Activated CD8-positive, alpha-beta T cell treated with anti-CD3 and anti-CD28 coated beads for 36 hours (primary cell): ENCODE measurements around the gene ITPR1. TPM values are rescaled to one million over a fixed set of nuclear protein-coding genes. Genes with fewer than 3 reads are reported as not detected.

Source experiments
- ATAC-seq: fragments of 200-7000 bp; cut with Tn5 transposase; one replicate; pipeline ENCODE4 v1.10.0; 2021; ENCODE audit warnings: mild to moderate bottlenecking, moderate library complexity
- CTCF ChIA-PET: fragments of 350-600 bp; sonication (Branson Sonifier 250); formaldehyde crosslinking; loops from one replicate; lab custom pipeline; 2021; ENCODE audit warnings: antibody characterized with exemption; lab: Charles Lee
- POLR2A ChIA-PET: fragments of 350-600 bp; sonication (Branson Sonifier 250); formaldehyde crosslinking; loops from one replicate; lab custom pipeline; 2021; ENCODE audit warnings: antibody characterized with exemption; lab: Charles Lee
- DNase-seq: peaks from one replicate; pipeline ENCODE4 v3.0.0-alpha.2; 2020
- H3K27ac Mint-ChIP-seq: one replicate; pipeline ENCODE4 v1.8.0; 2021; ENCODE audit warnings: mild to moderate bottlenecking, mixed read lengths
- H3K27me3 Mint-ChIP-seq: one replicate; pipeline ENCODE4 v1.8.0; 2021; ENCODE audit warnings: mixed read lengths
- H3K36me3 Mint-ChIP-seq: one replicate; pipeline ENCODE4 v1.8.0; 2021; ENCODE audit warnings: low read depth, mixed read lengths
- H3K4me1 Mint-ChIP-seq: one replicate; pipeline ENCODE4 v1.8.0; 2021; ENCODE audit warnings: low read depth, mixed read lengths
- H3K4me3 Mint-ChIP-seq: one replicate; pipeline ENCODE4 v1.8.0; 2021; ENCODE audit warnings: mild to moderate bottlenecking, moderate library complexity, mixed read lengths
- H3K9me3 Mint-ChIP-seq: one replicate; pipeline ENCODE4 v1.8.0; 2021; ENCODE audit warnings: mixed read lengths
- CTCF ChIP-seq: fragments of 200-600 bp; IDR thresholded peaks from one replicate; pipeline ENCODE4 v1.8.0; 2022; ENCODE audit warnings: antibody characterized with exemption, mild to moderate bottlenecking
- intact Hi-C: fragments of 100-400 bp; cut with micrococcal nuclease; formaldehyde crosslinking; loops from one replicate; pipeline ENCODE4 v1.10.0; 2022
- total RNA-seq, 2 experiments: library from RNA; stranded (reverse); gene quantifications; one replicate each; pipeline ENCODE4 v1.2.3, GENCODE V29; 2021

ITPR1 gene
- total RNA-seq, 2 experiments from 2014 or later = 93.9 to 98.2 TPM

DNA sequence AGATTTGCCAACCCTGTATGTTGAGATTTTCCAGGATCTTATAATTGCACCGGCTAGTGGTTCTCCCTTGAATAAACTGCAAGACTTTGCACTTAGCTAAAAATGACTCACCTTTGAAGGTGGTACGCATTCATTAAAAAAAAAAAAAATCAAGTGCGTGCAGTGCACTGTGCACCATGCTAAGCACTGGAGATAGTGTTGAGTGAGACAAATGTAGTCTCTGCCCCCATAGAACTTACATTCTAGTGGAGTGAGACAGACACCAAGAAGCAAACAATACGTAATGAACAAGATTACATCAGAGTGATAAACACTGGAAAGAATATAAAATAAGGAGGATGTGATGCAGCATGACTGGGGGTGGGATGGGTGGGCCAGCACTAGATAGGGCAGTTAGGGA, 69.4 kb downstream of the ITPR1 start:
- TF ChIP-seq CTCF = no peak
- ChIA-PET CTCF (interaction anchor here (1.0 kb wide), 1 partner anchor 44 kb away, joined by 3 read pairs; no protein-coding TSS in a partner anchor), POLR2A (no interaction called here)
- Mint-ChIP-seq H3K4me3 (no peak overlapping the region), H3K36me3 (peaks cover 4% of the 10 kb centered on the region), H3K27ac (no peak overlapping the region), H3K27me3 (no peaks in the 10 kb centered on the region), H3K4me1 (peaks cover 9% of the 10 kb centered on the region), H3K9me3 (no peaks in the 10 kb centered on the region)
- intact Hi-C loops = no loop called here
- no peak for ATAC-seq
- DNase-seq = no peak

DNA sequence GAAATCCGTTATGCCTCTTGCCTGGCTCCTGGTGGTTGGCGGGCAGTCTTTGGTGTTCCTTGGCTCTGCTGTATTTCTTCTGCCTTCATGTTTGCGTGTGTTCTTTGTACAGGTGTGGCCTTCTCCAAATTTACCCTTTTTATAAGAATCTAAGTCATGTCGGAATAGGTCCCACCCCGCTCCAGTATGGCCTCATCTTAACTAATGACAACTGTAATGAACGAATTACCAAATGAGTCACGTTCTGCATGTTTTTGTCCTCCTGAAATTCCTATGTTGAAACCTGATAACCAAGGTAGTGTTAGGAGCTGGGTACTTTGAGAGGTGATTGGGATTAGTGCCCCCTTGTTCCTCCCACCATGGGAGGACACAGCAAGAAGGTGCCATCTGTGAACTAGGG, 71.1 kb downstream of the ITPR1 start:
- intact Hi-C loops = no loop called here
- no peak for ATAC-seq

DNA sequence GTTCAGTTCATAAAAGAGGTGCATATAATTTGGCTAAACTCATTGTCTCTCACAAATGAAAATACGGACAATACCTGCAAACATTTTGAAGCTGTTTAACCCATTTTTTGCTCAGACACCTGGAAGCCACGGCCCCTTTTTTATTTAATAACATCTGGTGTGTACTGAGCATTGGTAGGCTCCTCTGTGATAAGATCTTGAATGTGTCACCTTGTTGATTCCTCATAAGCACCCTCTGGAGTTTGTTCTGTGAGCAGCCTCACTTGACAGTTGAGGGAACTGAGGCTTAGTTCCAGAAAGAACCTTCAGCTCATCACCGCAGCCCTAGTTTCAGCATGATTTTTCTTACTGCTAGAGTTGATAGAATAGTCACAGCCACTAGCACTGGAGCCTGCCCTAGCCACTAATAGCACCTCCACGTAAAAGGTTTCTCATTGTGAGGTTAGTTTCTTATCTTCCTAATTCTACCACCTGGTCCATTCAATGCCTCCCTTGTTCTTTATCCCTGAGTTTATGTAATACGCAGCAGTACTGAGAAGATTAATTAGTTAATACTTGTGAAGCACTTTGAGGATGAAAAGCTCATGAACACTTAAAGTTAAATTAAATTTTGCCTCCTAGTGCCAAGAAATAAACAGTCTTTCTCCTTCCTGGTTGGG, 71.9 kb downstream of the ITPR1 start:
- intact Hi-C loops = no loop called here
- Mint-ChIP-seq H3K9me3 (no peaks in the 10 kb centered on the region), H3K4me3 (no peak overlapping the region), H3K27me3 (no peaks in the 10 kb centered on the region), H3K36me3 (peaks cover 2% of the 10 kb centered on the region), H3K4me1 (peaks cover 16% of the 10 kb centered on the region), H3K27ac (no peak overlapping the region)
- ATAC-seq (peak; percentile 10), DNase-seq (no peak)
- ChIA-PET POLR2A (no interaction called here), CTCF (interaction anchor here (1.2 kb wide), 1 partner anchor 14 kb away, joined by 3 read pairs; no protein-coding TSS in a partner anchor)
- no peak for TF ChIP-seq CTCF

More for the DNA sequence above, 71.1 kb downstream of the ITPR1 start:
- Mint-ChIP-seq H3K4me3 (no peak overlapping the region), H3K27me3 (no peaks in the 10 kb centered on the region), H3K27ac (no peak overlapping the region), H3K4me1 (peaks cover 13% of the 10 kb centered on the region), H3K9me3 (no peaks in the 10 kb centered on the region), H3K36me3 (peaks cover 2% of the 10 kb centered on the region)
- CTCF ChIA-PET = interaction anchor here (0.7 to 1.2 kb wide), 2 partner anchors 13 to 72 kb away, joined by 3 read pairs; no protein-coding TSS in a partner anchor
- POLR2A ChIA-PET = no interaction called here
- DNase-seq = no peak
- no peak for TF ChIP-seq CTCF

- peaks cover 21% of the 10 kb centered on the region for H3K4me1 Mint-ChIP-seq
- ChIA-PET POLR2A (interaction anchor here (1.0 kb wide), 1 partner anchor 12 kb away, joined by 3 read pairs; no protein-coding TSS in a partner anchor), CTCF (no interaction called here)
- H3K36me3 Mint-ChIP-seq = peaks cover 2% of the 10 kb centered on the region
- intact Hi-C loops = no loop called here
- no peaks in the 10 kb centered on the region for H3K9me3 Mint-ChIP-seq
- no peak overlapping the region for H3K27ac Mint-ChIP-seq
- no peak for ATAC-seq
- TF ChIP-seq CTCF = no peak
- no peaks in the 10 kb centered on the region for H3K27me3 Mint-ChIP-seq
- DNase-seq = no peak
- no peak overlapping the region for H3K4me3 Mint-ChIP-seq
Measured at GRCh38 chr3:4565809-4566501, 72.8 kb downstream of the ITPR1 start.

GRCh38 chr3:4568841-4569240, 75.7 kb downstream of the ITPR1 start:
- H3K27ac Mint-ChIP-seq = no peak overlapping the region
- ChIA-PET POLR2A (no interaction called here), CTCF (no interaction called here)
- intact Hi-C loops = no loop called here
- H3K36me3 Mint-ChIP-seq = no peaks in the 10 kb centered on the region
- no peaks in the 10 kb centered on the region for H3K9me3 Mint-ChIP-seq
- ATAC-seq (no peak), DNase-seq (no peak)
- H3K4me1 Mint-ChIP-seq = peaks cover 24% of the 10 kb centered on the region
- no peak overlapping the region for H3K4me3 Mint-ChIP-seq
- no peak for TF ChIP-seq CTCF
- H3K27me3 Mint-ChIP-seq = no peaks in the 10 kb centered on the region
